ENCODE measurements around the gene TAS2R31.

Gene TAS2R31

DNA sequence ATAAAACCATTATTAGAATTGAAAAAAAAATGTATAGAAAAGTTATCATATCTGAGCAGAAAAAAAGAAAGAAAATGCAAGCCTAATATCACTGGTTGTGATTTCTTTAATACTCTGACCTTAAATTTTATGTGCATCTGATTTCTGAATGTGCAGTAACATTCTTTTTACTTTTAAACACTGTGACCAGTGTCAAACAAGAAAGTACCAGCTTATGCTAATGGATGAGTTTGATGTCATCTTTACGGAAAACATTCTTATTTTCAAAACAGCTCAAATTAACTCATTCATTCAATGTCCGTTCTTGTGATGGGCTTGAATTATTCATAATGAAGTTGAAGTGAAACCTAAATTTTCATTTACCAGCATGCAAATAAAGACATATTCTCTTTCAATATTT is 44.4 kb downstream of the TAS2R31 start, which contains the start of gene TAS2R50:
TSS of gene TAS2R50 (minus strand) at position 101 of the 400 bp plus-strand sequence. CDS start at position 49, 52 bp downstream.
- TF ChIP-seq TAF1 (IDR thresholded peaks at IDR 0.05; ENCODE audit: borderline replicate concordance, low read depth, low read length) = no peak
- no peak for TF ChIP-seq POLR2AphosphoS5 (IDR thresholded peaks at IDR 0.05; ENCODE audit: low read depth, low read length)
- no peak for TF ChIP-seq POLR2A (IDR thresholded peaks at IDR 0.05; ENCODE audit: low read depth, low read length)
- no peak for FAIRE-seq
- DNase-seq (ENCODE audit: insufficient read length) = no peak

- DNase-seq (ENCODE audit: insufficient read length) = no peak
- no peak for FAIRE-seq
- no peak for TF ChIP-seq POLR2AphosphoS5 (IDR thresholded peaks at IDR 0.05; ENCODE audit: low read depth, low read length)
- no peak for TF ChIP-seq POLR2A (IDR thresholded peaks at IDR 0.05; ENCODE audit: low read depth, low read length)
- TF ChIP-seq TAF1 (IDR thresholded peaks at IDR 0.05; ENCODE audit: borderline replicate concordance, low read depth, low read length) = no peak
These were observed 49.0 kb downstream of the TAS2R31 start for GRCh38 chr12:10982244-10982643.
